Heart left ventricle (tissue), 16 donors: ENCODE measurements around the gene ENSA. TPM values are rescaled to one million over a fixed set of nuclear protein-coding genes. Genes with fewer than 3 reads are reported as not detected.

Experiments used
- ATAC-seq, 4 donors: fragments of 200-7000 bp; cut with Tn5 transposase; one replicate each; pipeline ENCODE4 v1.9.1; 2020 to 2022; ENCODE audit warnings: moderate library complexity in 4 of 4, mild to moderate bottlenecking in 3 of 4, moderate number of reproducible peaks in 1 of 4
- DNase-seq, 5 donors: peaks; one replicate each; pipeline ENCODE4 v3.0.0-alpha.2; 2020
- H3K27ac ChIP-seq, 12 donors: fragments of 200-600 bp; sonication (generic) in 4 of 12; one replicate each; pipeline versions ENCODE4 v1.5.0 to v1.8.0; 2016 to 2022; ENCODE audit warnings: mild to moderate bottlenecking in 2 of 12
- H3K27me3 ChIP-seq, 9 donors: fragments of 200-600 bp; sonication (generic) in 2 of 9; one replicate each; pipeline versions ENCODE4 v1.5.1 to v1.8.0; 2016 to 2022; ENCODE audit warnings: mild to moderate bottlenecking in 3 of 9
- H3K36me3 ChIP-seq, 9 donors: fragments of 200-600 bp; sonication (generic) in 2 of 9; one replicate each; pipeline versions ENCODE4 v1.5.0 to v1.8.0; 2018 to 2022; ENCODE audit warnings: mild to moderate bottlenecking in 2 of 9
- H3K4me1 ChIP-seq, 12 donors: fragments of 200-600 bp; sonication (generic) in 4 of 12; one replicate each; pipeline versions ENCODE4 v1.5.0 to v1.8.0; 2016 to 2022; ENCODE audit warnings: mild to moderate bottlenecking in 3 of 12
- H3K4me3 ChIP-seq, 12 donors: fragments of 200-600 bp; sonication (generic) in 4 of 12; one replicate each; pipeline versions ENCODE4 v1.5.0 to v1.8.0; 2017 to 2022; ENCODE audit warnings: mild to moderate bottlenecking in 9 of 12, moderate library complexity in 4 of 12
- H3K9me3 ChIP-seq, 12 donors: fragments of 200-600 bp; sonication (generic) in 4 of 12; one replicate each; pipeline versions ENCODE4 v1.5.0 to v1.8.0; 2016 to 2022; ENCODE audit warnings: mild to moderate bottlenecking in 1 of 12
- CTCF ChIP-seq, 12 donors: fragments of 200-600 bp; sonication (generic) in 4 of 12; IDR thresholded peaks; one replicate each; pipeline versions ENCODE4 v1.5.0 to v1.8.0; 2018 to 2022; ENCODE audit warnings: antibody characterized with exemption in 12 of 12, mild to moderate bottlenecking in 5 of 12
- POLR2A ChIP-seq, 2 donors: fragments of 450-650 bp; IDR thresholded peaks; one replicate each; pipeline ENCODE4 v1.6.1; 2017; ENCODE audit warnings: antibody characterized with exemption in 2 of 2, mild to moderate bottlenecking in 2 of 2, moderate library complexity in 2 of 2
- WGBS, 4 donors: extraction: QIAGEN DNeasy Blood & Tissue Kit in 2 of 4; methylation state at CpG; one replicate each; pipeline versions ENCODE4 v1.1.5 to v1.1.7; 2013 to 2018; 5-methylcytosine and 5-hydroxymethylcytosine counted together
- intact Hi-C, 10 donors: fragments of 100-400 bp; cut with DNase I; formaldehyde crosslinking; loops; one replicate each; pipeline versions ENCODE4 v1.11.1 to v1.14.2; 2022
- long read RNA-seq, 3 donors: library from polyadenylated mRNA; unstranded; transcript quantifications; one replicate each; pipeline ENCODE4 v2.0.0, GENCODE V29; 2020 to 2021
- polyA plus RNA-seq, 2 donors: library from polyadenylated mRNA; stranded (reverse); fragments of 200-250 nt; gene quantifications; one replicate each; pipeline ENCODE4 v1.2.3, GENCODE V29; 2013
- total RNA-seq, 9 donors: library from RNA; depleted of rRNA in 2 of 9; stranded (reverse); fragments of >200 nt in 2 of 9; fragmentation: NEBNext Ultra II Directional in 3 of 9; extraction: Animal tissue kit (Norgen Biotek cat#: 25700) in 3 of 9; gene quantifications; one replicate each; pipeline versions ENCODE4 v1.1.0 to v1.2.4, GENCODE V29; 2016 to 2023
- donor health status: ischemic (EF 13 %, LVEDD 7.1; RV severe dilation, severe dysfunction).
- donor health status: healthy with polysubstance abuse.
- donor health status: DM: no; HTN: yes; CAD: no.
- donor health status: DM: no; HTN: no; CAD: no.
- donor health status: ischemic (EF 25% LVEDD 6.9; RV normal size, moderate dysfunction).
- donor health status: ischemic (EF 25% LVEDD 5.7; RV mildly dilated, moderate dysfunction).
- donor health status: healthy.
- donor health status: DM: yes; HTN: yes; CAD: no.
- donor health status: ischemic (EF 35%, LVEDD 5.7; RV mildly dilated, moderate dysfunction).
- donor health status: nonischemic (EF 11% LVEDD 7.7; RV severe dilation, severe dysfunction).
- donor health status: DM: yes; HTN: yes; CAD: no.
- donor health status: PGD.
- donor health status: ischemic (EF 29% LVEDD 5.4; RV normal size, mild dysfunction).
- donor health status: nonischemic (EF 23%, LVEDD 6.1; RV moderate dilation, normal function).

ENSA gene
- total RNA-seq = 100 to 1,000 TPM; 118 to 186 (median 130) TPM
- 100 to 1,000 TPM in 1 of 2 donors, 10 to 100 TPM in 1; 74.6 to 122 TPM for polyA plus RNA-seq
- long read RNA-seq, donor 1, transcript ENSA-201 (3 exons, 2,818 nt) = major isoform, 123 of 167 reads
- long read RNA-seq, donor 1, partial matches to known transcripts = 5 of 167 reads
- long read RNA-seq, donor 1, other reads (novel, unspliced or antisense) = 27 of 167 reads
- long read RNA-seq, donor 2, transcript ENSA-201 (3 exons, 2,818 nt) = major isoform, 202 of 238 reads
- long read RNA-seq, donor 2, transcript ENSA-208 (4 exons, 2,085 nt) = minor isoform, 11 of 238 reads
- long read RNA-seq, donor 2, partial matches to known transcripts = 10 of 238 reads
- long read RNA-seq, donor 2, other reads (novel, unspliced or antisense) = 5 of 238 reads
- long read RNA-seq, donor 3, transcript ENSA-208 (4 exons, 2,085 nt) = minor isoform, 7 of 142 reads
- long read RNA-seq, donor 3, transcript ENSA-201 (3 exons, 2,818 nt) = major isoform, 116 of 142 reads
- long read RNA-seq, donor 3, partial matches to known transcripts = 1 of 142 reads
- long read RNA-seq, donor 3, other reads (novel, unspliced or antisense) = 11 of 142 reads

DNA sequence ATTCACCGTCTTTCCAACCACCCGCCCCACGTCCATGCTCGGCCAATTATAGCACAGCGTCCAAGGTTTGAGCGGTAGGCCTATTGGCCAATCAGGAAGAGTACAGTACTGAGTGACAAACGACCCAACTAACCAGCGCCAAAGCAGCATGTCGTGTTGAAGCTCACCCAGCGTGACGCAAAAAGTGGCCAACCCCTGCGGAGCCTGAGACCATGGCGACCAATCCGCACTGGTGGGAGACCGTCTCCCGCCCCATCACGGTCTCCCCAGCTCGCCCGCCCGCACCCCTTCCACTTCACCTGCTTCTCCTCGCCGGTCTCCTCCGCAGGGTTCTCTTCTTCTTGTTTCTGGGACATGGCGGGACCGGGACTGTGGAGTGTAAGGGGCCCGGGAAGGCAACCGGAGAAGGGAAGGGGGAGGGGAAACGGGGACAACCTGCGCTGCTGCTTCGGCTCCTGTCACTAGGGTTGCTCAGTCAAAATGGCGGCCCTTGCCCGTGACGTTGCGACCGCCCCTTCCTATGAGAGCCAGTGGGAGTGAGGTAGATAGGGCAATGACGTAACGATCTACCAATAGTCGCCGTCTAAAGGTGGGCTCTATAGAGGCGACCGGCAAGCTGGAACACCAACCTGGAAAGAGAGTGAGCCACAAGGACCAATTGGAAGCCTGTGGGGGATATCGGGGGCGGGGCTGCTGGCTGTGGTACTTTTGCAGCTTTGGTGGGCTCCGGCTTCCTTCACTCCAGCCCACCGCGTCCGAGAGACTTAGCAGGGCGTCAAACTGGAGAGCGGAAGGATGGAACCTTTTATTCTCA lies at the start of gene ENSA:
ENSA (minus strand) TSS at position 498 of the 814 bp plus-strand sequence; CDS start at position 356, 142 bp downstream.
- Histone ChIP-seq H3K4me1 (peaks cover 3 to 35% (median 21%) of the 10 kb centered on the region in 12 donors), H3K27ac (peak within 1 kb of the TSS; percentile 85 to 99 (median 96)), H3K4me3 (peak within 1 kb of the TSS; percentile 15 to 85 (median 70)), H3K36me3 (peaks cover 0 to 36% (median 32%) of the 10 kb centered on the region in 9 donors), H3K27me3 (no peaks in the 10 kb centered on the region), H3K9me3 (no peaks in the 10 kb centered on the region)
- intact Hi-C loops = loop anchor here in 7 of 10 donors (2.0 to 10.0 kb wide), 6 partner anchors 52 to 167 kb away; partner anchors contain the start of genes GOLPH3L (in 1 of the 7), MCL1 (in 1 of the 7) and TARS2 (in 1 of the 7)
- ATAC-seq (peak; percentile 97 to 98 (median 97)), DNase-seq (peak; percentile 97 to 100 (median 98))
- TF ChIP-seq POLR2A (IDR thresholded peaks at IDR 0.05) = peak; percentile 82 to 85
- TF ChIP-seq CTCF (IDR thresholded peaks at IDR 0.05) = no peak
- 0 to 1% (median 0%) methylated on average over 39 to 49 of the region's 49 CpGs for WGBS, 4 donors

GRCh38 chr1:150678988-150679387 lies 49.6 kb upstream of the ENSA start:
- Histone ChIP-seq H3K4me1 (peaks cover 0 to 3% (median 0%) of the 10 kb centered on the region in 12 donors), H3K9me3 (no peaks in the 10 kb centered on the region), H3K27me3 (no peaks in the 10 kb centered on the region), H3K4me3 (no peak overlapping the region), H3K36me3 (peaks cover 0 to 50% (median 33%) of the 10 kb centered on the region in 9 donors), H3K27ac (no peak overlapping the region)
- intact Hi-C loops = no loop called here
- no peak for DNase-seq
- TF ChIP-seq POLR2A (IDR thresholded peaks at IDR 0.05) (no peak), CTCF (IDR thresholded peaks at IDR 0.05) (no peak)
- no peak for ATAC-seq
- WGBS, 4 donors = 94 to 100% (median 98%) methylated on average over 1 of the region's 1 CpG

GRCh38 chr1:150674881-150675280 lies 45.5 kb upstream of the ENSA start:
- no peak for TF ChIP-seq CTCF (IDR thresholded peaks at IDR 0.05)
- TF ChIP-seq POLR2A (IDR thresholded peaks at IDR 0.05) = no peak
- Histone ChIP-seq H3K4me3 (no peak overlapping the region), H3K9me3 (no peaks in the 10 kb centered on the region), H3K4me1 (no peaks in the 10 kb centered on the region), H3K27ac (no peak overlapping the region), H3K36me3 (peaks cover 0 to 33% (median 19%) of the 10 kb centered on the region in 9 donors), H3K27me3 (no peaks in the 10 kb centered on the region)
- 95 to 100% (median 97%) methylated on average over 4 of the region's 4 CpGs for WGBS, 4 donors
- intact Hi-C loops = no loop called here
- DNase-seq = no peak
- ATAC-seq = no peak
